A673 (cell line): ENCODE results near the gene MUC12. TPM values are rescaled to one million over a fixed set of nuclear protein-coding genes. Genes with fewer than 3 reads are reported as not detected.
A peak's percentile ranks its signal among the peaks of the same experiment; 100 is the strongest.

Experiments
- BruUV-seq: library from RNA; stranded (reverse); fragments of 400-500 nt; replicated peaks from 2 replicates; lab custom pipeline; 2021; lab: Mats Ljungman, UMichigan
- CTCF ChIA-PET: fragments of 300-600 bp; sonication (Branson Sonifier 250); formaldehyde crosslinking; loops from one replicate; lab custom pipeline; 2022; ENCODE audit warnings: antibody characterized with exemption; lab: Charles Lee
- POLR2A ChIA-PET: fragments of 300-600 bp; sonication (Branson Sonifier 250); formaldehyde crosslinking; loops from one replicate; lab custom pipeline; 2022; ENCODE audit warnings: antibody characterized with exemption; ENCODE audit not compliant: low non-redundant PET; lab: Charles Lee
- DNase-seq: peaks from one replicate; pipeline ENCODE4 v3.0.0-alpha.2; 2015; ENCODE audit warnings: low spot score
- H3K27ac ChIP-seq: fragments of 200-600 bp; sonication (generic); 2 replicates; pipeline ENCODE4 v1.5.1; 2016; ENCODE audit warnings: mixed run types, low read depth, mild to moderate bottlenecking, mixed read lengths, antibody characterized with exemption, low read length; ENCODE audit not compliant: poor library complexity, severe bottlenecking
- H3K27me3 ChIP-seq: fragments of 200-600 bp; sonication (generic); replicated peaks from 2 replicates; pipeline ENCODE4 v1.6.1; 2017; ENCODE audit warnings: mixed run types, low read depth, mild to moderate bottlenecking, mixed read lengths, antibody characterized with exemption, low read length; ENCODE audit not compliant: insufficient read depth, poor library complexity
- H3K36me3 ChIP-seq: fragments of 200-600 bp; sonication (generic); 2 replicates; pipeline ENCODE4 v1.6.1; 2016; ENCODE audit warnings: mixed run types, mild to moderate bottlenecking, mixed read lengths, antibody characterized with exemption, low read length; ENCODE audit not compliant: insufficient read depth, poor library complexity, severe bottlenecking
- H3K4me1 ChIP-seq: fragments of 200-600 bp; sonication (generic); 2 replicates; pipeline ENCODE4 v1.6.1; 2017; ENCODE audit warnings: mixed run types, mild to moderate bottlenecking, mixed read lengths, antibody characterized with exemption, low read length; ENCODE audit not compliant: insufficient read depth, poor library complexity, severe bottlenecking
- H3K4me3 ChIP-seq: fragments of 200-600 bp; sonication (generic); 2 replicates; pipeline ENCODE4 v1.5.1; 2016; ENCODE audit warnings: low read depth, mixed run types, mild to moderate bottlenecking, mixed read lengths, low read length; ENCODE audit not compliant: poor library complexity, severe bottlenecking
- H3K9me3 ChIP-seq: fragments of 200-600 bp; sonication (generic); 2 replicates; pipeline ENCODE4 v1.6.1; 2016; ENCODE audit warnings: mixed run types, low read depth, mild to moderate bottlenecking, mixed read lengths, antibody characterized with exemption, low read length; ENCODE audit not compliant: poor library complexity, severe bottlenecking
- CTCF ChIP-seq: fragments of 300-800, 200-600 bp; sonication (generic); conservative IDR thresholded peaks from 2 replicates; pipeline ENCODE4 v1.5.1; 2017; ENCODE audit warnings: low read depth, mild to moderate bottlenecking, antibody characterized with exemption, low read length, moderate library complexity, mixed read lengths
- EZH2 ChIP-seq: fragments of 200-600 bp; sonication (generic); IDR thresholded peaks from 2 replicates; pipeline ENCODE4 v1.6.1; 2017; ENCODE audit warnings: borderline replicate concordance, low read depth, mild to moderate bottlenecking, mixed read lengths, antibody characterized with exemption, low read length; ENCODE audit not compliant: poor library complexity, severe bottlenecking
- intact Hi-C: fragments of 100-400 bp; cut with micrococcal nuclease; formaldehyde crosslinking; loops from one replicate; pipeline ENCODE4 v1.10.0; 2022; ENCODE audit not compliant: unreplicated experiment
- total RNA-seq: library from RNA; stranded (reverse); gene quantifications from 2 replicates; pipeline ENCODE4 v1.2.3, GENCODE V29; 2021

MUC12 gene
- total RNA-seq, 1 experiment from 2014 or later = 0.67 TPM

GRCh38 chr7:100965723-100966541 is 3.4 kb upstream of the MUC12 start:
- BruUV-seq = no TSS peak
- peak; percentile 87 for DNase-seq
- Histone ChIP-seq H3K4me1 (peaks cover 11% of the 10 kb centered on the region), H3K4me3 (peak overlapping the region; percentile 41), H3K27me3 (peaks cover 67% of the 10 kb centered on the region), H3K36me3 (no peaks in the 10 kb centered on the region), H3K9me3 (no peaks in the 10 kb centered on the region), H3K27ac (no peak overlapping the region)
- TF ChIP-seq CTCF (peak; percentile 97), EZH2 (no peak)
- ChIA-PET CTCF (interaction anchor here (0.5 to 0.7 kb wide), 3 partner anchors 24 to 260 kb away, joined by 3 to 4 read pairs (median 3); partner anchors contain the start of gene POP7), POLR2A (no interaction called here)
- intact Hi-C loops = loop anchor here (1.0 kb wide), 1 partner anchor 93 kb away; no protein-coding TSS in a partner anchor

GRCh38 chr7:100966542-100967291 is 2.6 kb upstream of the MUC12 start:
- Histone ChIP-seq H3K36me3 (no peaks in the 10 kb centered on the region), H3K27me3 (peaks cover 65% of the 10 kb centered on the region), H3K9me3 (no peaks in the 10 kb centered on the region), H3K27ac (no peak overlapping the region), H3K4me3 (peak overlapping the region; percentile 41), H3K4me1 (peaks cover 11% of the 10 kb centered on the region)
- no TSS peak for BruUV-seq
- TF ChIP-seq CTCF = no peak
- TF ChIP-seq EZH2 = peak; percentile 15
- ChIA-PET CTCF (interaction anchor here (0.7 kb wide), 1 partner anchor 261 kb away, joined by 4 read pairs; the partner anchor contains the start of gene POP7), POLR2A (no interaction called here)
- no peak for DNase-seq
- intact Hi-C loops = loop anchor here (1.0 kb wide), 1 partner anchor 93 kb away; no protein-coding TSS in a partner anchor

- no peak overlapping the region for H3K27ac ChIP-seq
- H3K4me3 ChIP-seq = no peak overlapping the region
- TF ChIP-seq EZH2 (no peak), CTCF (no peak)
- intact Hi-C loops = no loop called here
- no peaks in the 10 kb centered on the region for H3K36me3 ChIP-seq
- ChIA-PET POLR2A (no interaction called here), CTCF (no interaction called here)
- peaks cover 69% of the 10 kb centered on the region for H3K27me3 ChIP-seq
- no peaks in the 10 kb centered on the region for H3K9me3 ChIP-seq
- no TSS peak for BruUV-seq
- H3K4me1 ChIP-seq = peaks cover 11% of the 10 kb centered on the region
- no peak for DNase-seq
These were observed 2.0 kb upstream of the MUC12 start for GRCh38 chr7:100967292-100967863.
